Testis (tissue), 2 donors: ENCODE measurements around the gene WFIKKN2.

Experiments used
- POLR2A ChIP-seq: fragments of 450-650 bp; IDR thresholded peaks from one replicate; pipeline ENCODE4 v1.6.1; 2017; ENCODE audit warnings: antibody characterized with exemption, mild to moderate bottlenecking, moderate library complexity
- TF ChIP-seq, protein P1 (sequence below), 3 experiments: fragments of 450-650 bp in 2 of 3; fragments of 200-600 bp in 1 of 3; sonication (generic) in 1 of 3; IDR thresholded peaks; one replicate each; pipeline ENCODE4 v1.5.1; 2016 to 2019; ENCODE audit warnings: antibody characterized with exemption in 3 of 3, mild to moderate bottlenecking in 2 of 3, moderate library complexity in 1 of 3

GRCh38 chr17:50845240-50846147 lies 10.1 kb downstream of the WFIKKN2 start:
- TF ChIP-seq POLR2A, result no peak
- TF ChIP-seq, protein P1, sequence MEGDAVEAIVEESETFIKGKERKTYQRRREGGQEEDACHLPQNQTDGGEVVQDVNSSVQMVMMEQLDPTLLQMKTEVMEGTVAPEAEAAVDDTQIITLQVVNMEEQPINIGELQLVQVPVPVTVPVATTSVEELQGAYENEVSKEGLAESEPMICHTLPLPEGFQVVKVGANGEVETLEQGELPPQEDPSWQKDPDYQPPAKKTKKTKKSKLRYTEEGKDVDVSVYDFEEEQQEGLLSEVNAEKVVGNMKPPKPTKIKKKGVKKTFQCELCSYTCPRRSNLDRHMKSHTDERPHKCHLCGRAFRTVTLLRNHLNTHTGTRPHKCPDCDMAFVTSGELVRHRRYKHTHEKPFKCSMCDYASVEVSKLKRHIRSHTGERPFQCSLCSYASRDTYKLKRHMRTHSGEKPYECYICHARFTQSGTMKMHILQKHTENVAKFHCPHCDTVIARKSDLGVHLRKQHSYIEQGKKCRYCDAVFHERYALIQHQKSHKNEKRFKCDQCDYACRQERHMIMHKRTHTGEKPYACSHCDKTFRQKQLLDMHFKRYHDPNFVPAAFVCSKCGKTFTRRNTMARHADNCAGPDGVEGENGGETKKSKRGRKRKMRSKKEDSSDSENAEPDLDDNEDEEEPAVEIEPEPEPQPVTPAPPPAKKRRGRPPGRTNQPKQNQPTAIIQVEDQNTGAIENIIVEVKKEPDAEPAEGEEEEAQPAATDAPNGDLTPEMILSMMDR (IDR thresholded peaks at IDR 0.05), result no peak
